Osteoblast (primary cell): ENCODE measurements around the gene CCDC50. TPM values are rescaled to one million over a fixed set of nuclear protein-coding genes. Genes with fewer than 3 reads are reported as not detected.

ENCODE experiments used
- DNase-seq: peaks from one replicate; pipeline ENCODE4 v3.0.0; 2011; ENCODE audit warnings: low spot score, mixed read lengths; ENCODE audit not compliant: insufficient read length; ENCODE audit errors: missing footprints
- H2AFZ ChIP-seq: 2 replicates; pipeline ENCODE4 v1.6.0; 2011; ENCODE audit warnings: mild to moderate bottlenecking, low read length
- H3K27ac ChIP-seq: 2 replicates; pipeline ENCODE4 v1.5.1; 2011; ENCODE audit warnings: mild to moderate bottlenecking, low read depth, low read length, moderate library complexity
- H3K27me3 ChIP-seq: 2 replicates; pipeline ENCODE4 v1.6.0; 2012; ENCODE audit warnings: mild to moderate bottlenecking, control low read depth, inconsistent platforms, low read length, moderate library complexity; ENCODE audit not compliant: insufficient read depth
- H3K36me3 ChIP-seq: 2 replicates; pipeline ENCODE4 v1.5.1; 2011; ENCODE audit warnings: mild to moderate bottlenecking, low read length, control low read depth, moderate library complexity; ENCODE audit not compliant: insufficient read depth
- H3K4me1 ChIP-seq: 2 replicates; pipeline ENCODE4 v1.5.1; 2011; ENCODE audit warnings: mild to moderate bottlenecking, low read length, control low read depth, moderate library complexity; ENCODE audit not compliant: insufficient read depth
- H3K4me2 ChIP-seq: 2 replicates; pipeline ENCODE4 v1.6.0; 2011; ENCODE audit warnings: mild to moderate bottlenecking, low read length; ENCODE audit not compliant: insufficient read depth
- H3K4me3 ChIP-seq: fragments of 200-600 bp; sonication (generic); 3 replicates; pipeline ENCODE4 v1.5.1; 2012; ENCODE audit warnings: mild to moderate bottlenecking, low read length, inconsistent platforms; ENCODE audit not compliant: insufficient read depth
- H3K79me2 ChIP-seq: 2 replicates; pipeline ENCODE4 v1.6.0; 2012; ENCODE audit warnings: mild to moderate bottlenecking, low read length, control low read depth, inconsistent platforms; ENCODE audit not compliant: insufficient read depth
- H3K9me3 ChIP-seq: 2 replicates; pipeline ENCODE4 v1.5.1; 2011; ENCODE audit warnings: low read depth, low read length, control low read depth
- H4K20me1 ChIP-seq: 2 replicates; pipeline ENCODE4 v1.6.0; 2012; ENCODE audit warnings: mild to moderate bottlenecking, low read length, control low read depth; ENCODE audit not compliant: insufficient read depth
- total RNA-seq: library from RNA; depleted of rRNA; stranded (reverse); fragments of >200 nt; gene quantifications from 2 replicates; pipeline ENCODE4 v1.2.3, GENCODE V29; 2012
- TF ChIP-seq, protein P1 (sequence below): IDR thresholded peaks from 2 replicates; pipeline ENCODE4 v1.5.1; 2011; ENCODE audit warnings: mild to moderate bottlenecking, low read depth, low read length, moderate library complexity; ENCODE audit errors: extremely low read depth

Gene CCDC50
- total RNA-seq, 1 donor = 78.2 TPM

DNA sequence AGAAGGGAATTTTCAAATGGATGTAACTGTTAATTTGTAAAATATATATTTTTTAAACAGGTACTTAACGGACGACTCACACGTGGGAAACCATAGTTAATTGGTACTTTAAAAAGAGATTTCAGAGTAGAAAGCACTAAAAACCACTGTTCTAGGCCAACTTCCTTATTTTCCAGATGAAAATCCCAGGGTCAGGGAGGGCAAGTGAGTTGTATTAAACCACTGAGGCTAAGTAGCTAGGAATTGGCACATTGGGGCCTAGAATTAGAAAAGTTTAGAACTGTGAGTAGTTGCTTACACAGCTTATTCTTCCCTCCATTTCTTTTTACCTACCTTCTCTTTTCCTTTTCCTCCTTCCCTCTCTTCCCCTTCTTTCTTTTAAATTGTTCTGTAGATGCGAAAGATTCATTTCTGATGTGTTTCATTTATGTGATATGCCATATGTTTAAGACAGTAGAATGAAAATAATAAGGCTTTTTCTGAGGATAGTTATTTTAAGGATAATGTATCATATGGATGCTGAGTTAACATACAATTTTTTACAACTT is 5.2 kb downstream of the CCDC50 start:
- Histone ChIP-seq H3K27ac (no peak overlapping the region), H3K79me2 (peaks cover 98% of the 10 kb centered on the region), H3K36me3 (no peaks in the 10 kb centered on the region), H2AFZ (no peak overlapping the region), H3K27me3 (no peaks in the 10 kb centered on the region), H4K20me1 (no peaks in the 10 kb centered on the region), H3K4me3 (no peak overlapping the region), H3K9me3 (no peaks in the 10 kb centered on the region), H3K4me1 (peaks cover 29% of the 10 kb centered on the region), H3K4me2 (no peak overlapping the region)
- TF ChIP-seq, protein P1, sequence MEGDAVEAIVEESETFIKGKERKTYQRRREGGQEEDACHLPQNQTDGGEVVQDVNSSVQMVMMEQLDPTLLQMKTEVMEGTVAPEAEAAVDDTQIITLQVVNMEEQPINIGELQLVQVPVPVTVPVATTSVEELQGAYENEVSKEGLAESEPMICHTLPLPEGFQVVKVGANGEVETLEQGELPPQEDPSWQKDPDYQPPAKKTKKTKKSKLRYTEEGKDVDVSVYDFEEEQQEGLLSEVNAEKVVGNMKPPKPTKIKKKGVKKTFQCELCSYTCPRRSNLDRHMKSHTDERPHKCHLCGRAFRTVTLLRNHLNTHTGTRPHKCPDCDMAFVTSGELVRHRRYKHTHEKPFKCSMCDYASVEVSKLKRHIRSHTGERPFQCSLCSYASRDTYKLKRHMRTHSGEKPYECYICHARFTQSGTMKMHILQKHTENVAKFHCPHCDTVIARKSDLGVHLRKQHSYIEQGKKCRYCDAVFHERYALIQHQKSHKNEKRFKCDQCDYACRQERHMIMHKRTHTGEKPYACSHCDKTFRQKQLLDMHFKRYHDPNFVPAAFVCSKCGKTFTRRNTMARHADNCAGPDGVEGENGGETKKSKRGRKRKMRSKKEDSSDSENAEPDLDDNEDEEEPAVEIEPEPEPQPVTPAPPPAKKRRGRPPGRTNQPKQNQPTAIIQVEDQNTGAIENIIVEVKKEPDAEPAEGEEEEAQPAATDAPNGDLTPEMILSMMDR = no peak
- DNase-seq = no peak

DNA sequence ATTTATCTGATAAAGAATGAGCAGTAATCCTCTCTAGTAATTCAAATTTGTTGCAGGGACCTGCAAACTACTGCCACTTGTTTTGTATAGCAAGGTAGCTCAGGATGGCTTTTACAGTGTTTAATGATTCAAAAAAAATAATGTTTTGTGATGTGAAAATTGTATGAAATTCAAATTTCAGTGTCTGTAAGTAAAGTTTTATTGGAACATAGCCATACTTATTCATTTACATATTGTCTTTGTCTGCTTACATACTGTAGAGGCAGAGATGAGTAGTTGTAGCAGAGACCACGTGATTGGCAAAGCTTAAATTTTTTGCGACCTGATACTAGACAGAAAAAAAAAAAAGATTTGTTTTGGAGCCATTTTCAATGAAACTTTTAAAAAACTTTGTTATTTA is 7.6 kb downstream of the CCDC50 start:
- TF ChIP-seq, protein P1 = no peak
- Histone ChIP-seq H4K20me1 (no peaks in the 10 kb centered on the region), H3K4me2 (no peak overlapping the region), H3K79me2 (peaks cover 98% of the 10 kb centered on the region), H3K9me3 (no peaks in the 10 kb centered on the region), H3K27me3 (no peaks in the 10 kb centered on the region), H3K36me3 (no peaks in the 10 kb centered on the region), H3K4me3 (no peak overlapping the region), H3K27ac (peak overlapping the region; percentile 20), H3K4me1 (peaks cover 36% of the 10 kb centered on the region), H2AFZ (no peak overlapping the region)
- no peak for DNase-seq

DNA sequence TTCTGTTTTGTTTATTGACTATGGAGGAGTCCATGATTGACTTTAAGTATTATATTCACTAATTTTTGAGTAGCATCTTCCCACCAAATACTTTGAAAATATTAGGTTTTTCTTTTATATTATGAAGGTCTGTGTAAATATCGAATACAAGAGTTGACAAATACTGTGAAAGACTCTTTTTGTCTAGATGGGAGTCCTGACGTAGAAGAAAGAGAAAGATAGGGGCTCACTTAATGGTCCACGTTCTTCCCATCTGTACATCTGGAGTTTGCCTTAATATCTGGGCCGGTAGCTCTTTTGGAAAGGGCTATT is 8.9 kb downstream of the CCDC50 start:
- DNase-seq = no peak
- peaks cover 9% of the 10 kb centered on the region for H4K20me1 ChIP-seq
- H2AFZ ChIP-seq = no peak overlapping the region
- H3K27me3 ChIP-seq = no peaks in the 10 kb centered on the region
- H3K9me3 ChIP-seq = no peaks in the 10 kb centered on the region
- H3K4me3 ChIP-seq = no peak overlapping the region
- TF ChIP-seq, protein P1 = no peak
- peaks cover 98% of the 10 kb centered on the region for H3K79me2 ChIP-seq
- peak overlapping the region; percentile 53 for H3K4me2 ChIP-seq
- no peaks in the 10 kb centered on the region for H3K36me3 ChIP-seq
- H3K27ac ChIP-seq = peak overlapping the region; percentile 65
- H3K4me1 ChIP-seq = peaks cover 43% of the 10 kb centered on the region

DNA sequence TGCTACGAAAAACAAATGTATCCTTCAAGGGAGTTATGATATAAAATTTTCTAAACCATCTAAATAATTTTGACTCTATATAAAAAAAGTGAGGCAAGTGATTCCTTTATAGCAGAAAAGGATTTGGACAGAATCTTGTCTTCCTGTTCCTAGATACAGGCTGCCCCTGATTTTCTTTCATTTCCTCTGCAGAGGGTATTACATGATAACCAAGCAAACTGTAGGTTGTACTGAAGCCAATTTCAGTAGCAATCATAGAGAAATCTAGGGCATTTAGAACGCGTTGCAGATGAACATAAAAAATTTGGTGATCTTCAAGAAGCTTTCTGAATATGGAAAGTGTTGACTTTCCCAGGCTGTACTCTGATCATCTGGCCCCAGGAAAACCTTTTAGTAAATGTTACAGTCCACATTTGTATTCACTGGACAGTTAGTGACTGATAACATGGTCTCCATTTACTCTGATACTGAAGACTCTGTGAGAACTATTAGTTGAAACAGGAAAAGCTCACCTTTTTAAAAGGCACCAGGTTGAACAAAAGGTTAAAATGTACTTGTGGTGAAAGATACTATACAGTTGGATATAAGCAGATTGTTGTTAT is 10.2 kb downstream of the CCDC50 start:
- Histone ChIP-seq H3K4me3 (no peak overlapping the region), H3K9me3 (no peaks in the 10 kb centered on the region), H3K36me3 (no peaks in the 10 kb centered on the region), H3K27ac (peak overlapping the region; percentile 4), H2AFZ (no peak overlapping the region), H3K79me2 (peaks cover 98% of the 10 kb centered on the region), H4K20me1 (peaks cover 14% of the 10 kb centered on the region), H3K4me1 (peaks cover 49% of the 10 kb centered on the region), H3K27me3 (no peaks in the 10 kb centered on the region), H3K4me2 (no peak overlapping the region)
- TF ChIP-seq, protein P1 = no peak
- no peak for DNase-seq
